GM18870 (cell line): ENCODE data around the gene ABCC1.

Experiments used
- ATAC-seq: cut with Tn5 transposase; IDR thresholded peaks from one replicate; pipeline ENCODE4 v1.9.1; 2021; ENCODE audit warnings: moderate library complexity; ENCODE audit not compliant: unreplicated experiment

ABCC1 gene

DNA sequence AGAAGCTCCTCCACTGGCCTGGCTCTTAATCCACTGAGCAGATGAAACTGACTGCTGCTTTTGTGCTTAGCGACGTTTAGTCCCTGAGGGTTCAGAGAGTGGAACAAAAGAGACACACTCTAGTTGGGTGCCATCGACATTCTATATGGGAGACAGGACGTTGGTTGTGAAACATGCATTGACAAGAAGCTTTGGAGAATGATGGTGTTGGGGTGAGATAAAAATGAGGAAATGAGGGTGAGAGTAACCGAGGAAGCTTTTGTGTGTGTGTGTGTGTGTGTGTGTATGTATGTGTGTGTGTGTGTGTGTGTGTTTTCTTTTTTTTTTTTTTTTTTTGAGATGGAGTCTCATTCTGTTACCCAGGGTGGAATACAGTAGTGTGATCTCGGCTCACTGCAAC, 89.5 kb downstream of the ABCC1 start:
- no peak for ATAC-seq

DNA sequence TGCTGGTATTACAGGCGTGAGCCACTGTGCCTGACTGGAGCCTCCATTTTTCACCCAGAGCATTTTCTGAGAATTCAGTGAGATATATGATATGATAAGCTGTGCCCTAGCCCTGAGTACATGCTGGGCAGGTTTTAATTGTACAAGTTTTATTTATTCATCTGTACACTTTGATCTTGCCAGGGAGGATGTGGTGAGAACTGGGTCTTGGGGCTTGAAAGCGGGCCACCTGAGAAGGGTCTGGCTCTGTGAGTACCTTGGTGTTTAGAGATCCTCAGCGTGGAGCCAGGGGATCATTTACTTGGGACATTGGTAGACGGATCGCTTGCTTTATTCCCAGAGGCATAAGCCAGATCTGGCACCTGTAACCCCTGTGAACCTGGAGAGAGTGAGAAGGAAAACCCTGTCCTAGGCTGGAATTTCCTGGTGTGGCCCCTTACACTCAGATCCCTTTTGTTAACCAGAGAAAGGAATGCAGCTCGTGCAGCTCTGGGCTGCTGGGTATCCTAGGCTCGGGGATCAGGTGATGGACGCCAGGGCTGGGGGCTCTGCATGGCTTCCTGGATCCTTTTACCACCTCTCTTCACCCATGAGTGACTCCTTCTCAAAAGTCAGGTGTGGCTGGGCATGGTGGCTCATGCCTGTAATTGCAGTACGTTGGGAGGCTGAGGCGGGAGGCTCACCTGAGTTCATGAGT, 91.9 kb downstream of the ABCC1 start:
- ATAC-seq: no peak

DNA sequence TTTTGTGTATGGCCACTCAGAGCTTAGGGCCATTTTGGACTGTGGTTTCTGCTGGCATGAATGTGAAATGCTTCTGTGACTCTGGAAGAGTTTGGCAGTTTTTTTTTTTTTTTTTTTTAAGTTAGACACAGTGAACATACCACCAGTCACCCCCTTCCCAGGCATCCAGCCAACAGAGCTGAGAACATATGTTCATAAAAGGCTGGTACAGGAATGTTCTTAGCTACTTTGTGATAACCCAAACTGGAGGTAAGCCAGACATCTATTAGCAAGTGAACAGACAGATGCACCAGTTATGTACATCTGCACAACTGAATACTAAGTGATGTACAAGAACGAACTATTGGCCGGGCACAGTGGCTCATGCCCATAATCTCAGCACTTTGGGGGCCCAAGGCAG, 92.7 kb downstream of the ABCC1 start:
- no peak for ATAC-seq

DNA sequence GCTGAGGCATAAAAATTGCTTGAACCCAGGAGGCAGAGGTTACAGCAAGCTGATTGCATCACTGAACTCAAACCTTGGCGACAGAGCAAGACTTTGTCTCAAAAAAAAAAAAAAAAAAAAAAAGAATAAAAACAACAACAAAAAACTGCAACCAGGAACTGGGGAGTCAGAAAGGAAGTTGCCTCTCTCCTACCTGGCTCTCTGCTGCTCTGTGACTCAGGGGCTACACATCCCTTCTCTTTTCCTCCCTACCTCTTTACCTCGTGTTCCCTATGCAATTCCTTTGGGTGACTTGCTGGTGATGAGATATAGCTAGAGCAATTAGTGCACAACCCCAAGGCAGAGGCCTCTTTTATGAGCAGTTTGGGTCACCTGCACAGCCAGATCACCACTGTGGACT, 95.9 kb downstream of the ABCC1 start:
- ATAC-seq: no peak

DNA sequence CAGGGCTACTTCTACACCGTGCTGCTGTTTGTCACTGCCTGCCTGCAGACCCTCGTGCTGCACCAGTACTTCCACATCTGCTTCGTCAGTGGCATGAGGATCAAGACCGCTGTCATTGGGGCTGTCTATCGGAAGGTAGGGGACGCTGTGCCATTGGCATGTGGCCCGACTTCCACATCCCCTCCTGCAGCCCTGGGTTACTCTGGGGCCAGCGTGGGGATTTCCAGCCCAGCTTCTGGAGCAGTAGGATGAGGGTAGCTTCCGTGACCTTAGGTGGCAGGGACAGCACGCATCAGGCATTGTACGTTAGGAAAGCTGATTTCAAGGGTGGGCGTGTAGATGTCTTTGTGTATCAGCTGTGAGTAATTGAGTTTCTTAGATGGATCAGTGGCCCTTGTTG, 96.5 kb downstream of the ABCC1 start:
- ATAC-seq: no peak

DNA sequence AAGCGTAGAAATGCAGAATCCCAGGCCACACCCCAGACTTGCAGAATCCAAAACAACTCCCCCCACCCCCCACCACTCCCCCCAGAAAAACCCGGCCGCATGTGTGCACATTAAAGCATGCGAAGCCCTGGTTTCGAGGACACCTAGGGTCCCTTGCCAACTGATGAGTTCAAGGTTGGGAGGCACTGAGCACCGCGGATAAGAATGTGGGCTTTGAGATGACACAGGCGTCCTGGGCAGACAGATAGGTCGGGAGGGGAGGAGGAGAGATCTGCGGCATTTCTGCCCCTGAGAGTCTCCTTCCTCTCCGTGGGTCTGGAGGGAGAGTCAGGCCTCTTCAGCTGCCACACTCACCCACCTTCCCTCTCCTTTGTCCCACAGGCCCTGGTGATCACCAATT, 98.3 kb downstream of the ABCC1 start:
- no peak for ATAC-seq

DNA sequence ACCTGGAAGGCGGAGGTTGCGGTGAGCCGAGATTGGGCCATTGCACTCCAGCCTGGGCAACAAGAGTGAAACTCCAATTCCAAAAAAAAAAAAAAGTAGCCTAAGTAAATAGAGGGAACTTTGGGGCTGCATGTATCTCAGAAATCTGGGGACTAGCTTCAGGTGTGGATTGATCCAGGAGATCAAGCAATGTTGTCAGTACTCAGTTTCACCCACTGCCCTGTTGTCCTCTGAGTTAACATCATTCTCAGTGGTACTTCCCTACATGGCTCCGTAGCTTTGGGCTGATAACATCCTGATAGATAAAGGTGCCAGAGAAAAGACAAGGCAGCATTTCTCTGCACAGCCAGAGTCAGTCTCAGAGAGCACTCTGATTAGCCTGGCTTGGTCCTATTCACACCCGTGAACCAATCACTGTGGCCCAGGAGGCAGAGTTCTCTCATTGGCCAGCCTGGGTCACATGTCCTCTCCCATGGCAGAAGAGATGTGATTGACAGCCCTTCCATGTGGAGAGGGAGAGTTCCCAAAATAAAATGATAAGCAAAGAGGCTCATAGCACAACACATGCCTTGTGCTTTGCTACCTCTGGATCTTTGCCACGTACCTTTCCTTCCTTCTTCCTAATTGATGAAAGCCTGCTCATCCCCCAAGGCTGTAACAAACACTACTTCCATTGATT, 99.6 kb downstream of the ABCC1 start:
- ATAC-seq: no peak

DNA sequence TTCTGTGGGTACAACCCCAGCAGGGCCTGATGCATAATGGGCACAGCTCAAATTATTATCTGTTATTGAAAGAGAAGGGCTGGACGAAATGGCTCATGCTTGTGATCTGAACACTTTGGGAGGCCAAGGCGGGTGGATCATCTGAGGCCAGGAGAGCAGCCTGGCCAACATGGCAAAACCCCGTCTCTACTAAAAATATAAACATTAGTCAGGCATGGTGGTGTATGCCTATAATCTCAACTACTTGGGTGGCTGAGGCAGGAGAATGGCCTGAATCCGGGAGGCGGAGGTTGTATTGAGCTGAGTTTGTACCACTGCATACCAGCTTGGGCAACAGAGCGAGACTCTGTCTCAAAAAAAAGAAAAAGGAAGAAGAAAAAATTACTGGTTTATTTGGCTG, 100.7 kb downstream of the ABCC1 start:
- no peak for ATAC-seq

DNA sequence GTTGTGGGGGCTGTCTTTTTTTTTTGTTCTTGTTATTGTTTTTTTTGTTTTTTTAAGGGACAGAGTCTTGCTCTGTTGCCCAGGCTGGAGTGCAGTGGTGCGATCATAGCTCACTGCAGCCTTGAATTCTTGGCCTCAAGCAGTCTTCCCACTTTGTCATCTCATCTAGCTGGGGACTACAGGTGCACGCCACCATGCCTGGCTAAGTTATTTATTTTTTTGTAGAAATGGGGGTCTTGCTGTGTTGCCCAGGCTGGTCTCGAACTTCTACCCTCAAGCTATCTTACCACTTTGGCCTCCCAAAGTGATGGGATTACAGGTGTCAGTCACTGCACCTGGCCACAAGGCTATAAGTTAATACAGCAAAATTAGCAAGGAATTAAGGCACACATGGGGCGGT, 101.7 kb downstream of the ABCC1 start:
- ATAC-seq: no peak

DNA sequence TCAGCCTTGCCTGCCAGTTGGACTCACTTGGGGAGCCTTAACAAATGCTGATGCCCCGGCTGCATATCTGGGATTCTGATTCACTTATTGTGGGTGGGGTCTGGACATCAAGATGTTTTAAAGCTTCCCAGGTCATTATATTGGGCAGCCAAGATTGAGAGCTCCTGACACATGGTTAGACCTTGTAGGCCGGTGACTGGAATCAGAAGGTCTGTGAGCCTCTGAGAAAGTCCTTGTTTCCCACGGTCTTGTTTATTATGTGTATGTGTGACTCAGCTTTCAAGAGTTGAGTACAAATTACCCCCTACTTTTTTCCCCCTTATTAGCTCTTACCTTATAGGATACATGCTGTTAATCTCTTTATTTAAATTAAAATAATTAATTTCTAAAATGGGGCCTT, 103.5 kb downstream of the ABCC1 start:
- no peak for ATAC-seq

DNA sequence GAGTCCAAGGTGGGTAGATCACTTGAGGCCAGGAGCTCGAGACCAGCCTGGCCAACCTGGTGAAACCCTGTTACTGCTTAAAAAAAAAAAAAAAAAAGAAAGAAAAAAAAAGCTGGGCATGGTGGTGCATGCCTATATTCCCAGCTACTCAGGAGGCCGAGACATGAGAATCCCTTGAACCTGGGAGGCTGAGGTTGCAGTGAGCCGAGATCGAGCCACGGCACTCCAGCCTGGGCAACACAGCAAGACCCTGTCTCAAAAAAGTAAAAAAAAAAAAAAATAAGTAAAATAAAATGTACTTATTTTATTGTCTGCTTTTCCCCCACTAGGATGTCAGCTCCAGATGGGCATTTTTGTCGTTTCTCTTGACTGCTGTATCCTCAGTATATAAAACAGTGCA, 107.7 kb downstream of the ABCC1 start:
- ATAC-seq: no peak

DNA sequence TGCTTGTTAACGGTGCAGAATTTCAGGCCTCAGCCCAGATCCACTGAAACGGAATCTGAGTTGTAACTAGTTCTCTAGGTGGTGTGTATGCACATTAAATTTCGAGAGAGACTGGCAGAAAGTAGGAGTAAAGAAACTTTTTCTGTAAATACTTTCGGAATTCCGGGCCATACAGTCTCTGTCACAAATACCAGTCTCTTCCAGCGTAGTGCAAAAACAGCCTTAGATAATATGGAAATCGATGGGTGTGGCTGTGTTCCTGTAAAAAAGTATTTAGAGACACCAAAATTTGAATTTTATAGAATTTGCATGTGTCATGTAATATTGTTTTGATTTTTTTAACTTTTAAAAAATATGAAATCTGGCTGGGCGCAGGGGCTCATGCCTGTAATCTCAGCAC, 109.7 kb downstream of the ABCC1 start:
- ATAC-seq: no peak

DNA sequence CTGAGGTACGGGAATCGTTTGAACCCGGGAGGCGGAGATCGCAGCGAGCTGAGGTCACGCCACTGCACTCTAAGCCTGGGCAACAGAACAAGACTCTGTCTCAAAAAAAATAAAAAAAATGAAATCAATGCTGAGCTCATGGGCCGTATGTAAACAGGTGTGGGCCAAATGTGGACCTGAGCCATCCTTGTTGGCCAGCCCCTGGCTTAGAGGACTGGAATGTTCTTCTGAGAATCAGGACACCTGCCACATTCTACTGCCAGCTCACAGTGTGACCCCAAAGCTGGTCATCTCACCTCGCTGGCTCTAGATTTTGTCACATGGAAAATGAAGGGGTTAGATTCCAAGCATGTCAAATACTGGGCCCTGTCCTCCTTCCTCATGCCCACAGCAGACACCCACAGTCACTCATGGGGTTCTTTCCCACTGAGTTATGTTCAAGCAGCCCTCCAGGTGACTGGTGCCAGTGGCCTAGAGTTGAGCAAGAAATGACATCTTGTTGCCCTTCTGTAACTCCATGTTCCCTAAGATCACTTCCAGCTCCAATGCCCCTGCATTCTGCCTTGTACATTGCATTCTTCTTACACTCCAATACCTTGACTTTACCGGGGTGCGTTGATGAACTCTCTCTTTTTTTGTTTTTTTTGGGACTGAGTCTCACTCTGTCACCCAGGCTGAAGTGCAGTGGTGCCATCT, 110.6 kb downstream of the ABCC1 start:
- no peak for ATAC-seq

DNA sequence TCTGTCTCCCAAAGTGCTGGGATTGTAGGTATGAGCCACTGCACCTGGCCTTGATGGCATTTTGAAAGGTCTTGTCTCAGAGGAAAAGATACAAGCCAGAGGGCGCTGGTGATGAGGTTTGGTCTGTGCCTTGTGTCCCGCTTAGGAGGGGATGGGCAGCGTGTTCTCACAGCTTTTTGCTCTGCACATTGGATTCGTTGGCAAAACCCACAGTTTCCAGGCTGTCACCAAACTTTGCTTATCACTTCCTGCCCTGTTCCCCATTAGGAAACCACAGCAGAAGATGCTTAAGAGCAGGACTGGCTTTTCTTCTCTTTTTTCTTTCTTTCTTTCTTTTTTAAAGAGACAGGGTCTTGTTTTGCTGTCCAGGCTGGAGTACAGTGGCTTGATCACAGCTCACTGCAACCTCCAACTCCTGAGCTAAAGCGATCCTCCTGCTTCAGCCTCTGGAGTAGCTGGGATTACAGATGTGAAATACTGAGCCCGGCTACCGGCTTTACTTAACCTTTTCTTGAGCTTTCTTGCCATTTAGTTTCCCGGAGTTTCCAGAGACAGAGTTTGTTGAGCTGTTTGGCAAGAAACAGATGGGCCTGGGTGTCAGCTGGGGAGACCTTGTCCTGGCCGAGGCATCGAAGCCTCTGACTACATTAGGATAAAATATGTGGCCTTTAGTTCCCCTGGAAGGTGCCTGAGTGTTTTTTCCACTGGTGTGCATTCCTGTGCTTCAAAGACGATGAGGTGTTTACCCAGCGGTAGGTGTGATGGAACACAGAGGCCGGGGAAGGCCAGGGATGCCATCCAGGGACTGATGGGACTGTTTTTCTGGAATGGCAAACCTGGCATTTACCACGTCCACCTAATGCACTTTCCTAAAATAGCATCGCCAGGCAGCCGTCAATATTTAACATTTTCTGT, 112.9 kb downstream of the ABCC1 start:
- ATAC-seq: no peak

DNA sequence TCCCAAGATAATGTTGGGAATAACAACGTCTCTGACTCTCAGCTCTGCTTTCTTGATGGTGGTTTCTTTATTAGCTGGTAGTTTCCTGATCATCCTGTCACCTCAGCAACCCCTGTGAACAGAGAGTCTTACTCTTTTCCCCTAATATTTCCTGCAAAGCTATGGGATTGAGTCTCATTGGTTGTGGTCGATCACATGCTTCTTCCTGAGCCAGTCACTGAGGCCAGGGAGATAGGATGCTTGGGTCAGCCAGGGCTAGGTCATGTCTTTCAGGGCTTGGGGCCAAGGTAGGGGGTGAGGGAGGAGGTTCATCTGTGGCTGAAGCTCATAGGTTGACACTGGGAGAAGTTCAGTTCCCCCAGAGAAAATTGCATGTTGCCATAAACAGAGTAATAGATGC, 114.3 kb downstream of the ABCC1 start:
- ATAC-seq: no peak

DNA sequence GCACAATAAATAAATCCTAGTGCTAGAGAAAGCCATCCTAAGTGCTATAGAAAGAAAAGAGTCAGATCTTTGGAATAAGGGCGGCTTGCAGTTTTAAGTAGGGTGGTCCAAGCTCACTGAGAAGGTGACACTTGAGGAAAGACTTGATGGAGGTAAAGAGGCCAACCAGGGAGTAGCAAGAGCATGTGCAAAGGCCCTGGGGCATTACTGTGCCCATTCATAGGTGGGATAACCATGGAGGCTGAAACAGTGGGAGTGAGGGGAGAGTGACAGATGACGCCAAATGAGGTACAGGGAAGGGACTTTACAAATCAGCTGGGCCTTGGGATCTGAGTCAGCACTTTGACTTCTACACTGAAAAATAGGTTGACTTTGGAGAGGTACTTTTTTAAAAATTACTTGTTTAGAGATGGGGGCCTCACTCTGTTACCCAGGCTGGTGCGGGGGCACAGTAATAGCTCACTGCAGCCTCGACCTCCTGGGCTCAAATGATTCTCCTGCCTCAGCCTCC, 115.5 kb downstream of the ABCC1 start:
- ATAC-seq: no peak

DNA sequence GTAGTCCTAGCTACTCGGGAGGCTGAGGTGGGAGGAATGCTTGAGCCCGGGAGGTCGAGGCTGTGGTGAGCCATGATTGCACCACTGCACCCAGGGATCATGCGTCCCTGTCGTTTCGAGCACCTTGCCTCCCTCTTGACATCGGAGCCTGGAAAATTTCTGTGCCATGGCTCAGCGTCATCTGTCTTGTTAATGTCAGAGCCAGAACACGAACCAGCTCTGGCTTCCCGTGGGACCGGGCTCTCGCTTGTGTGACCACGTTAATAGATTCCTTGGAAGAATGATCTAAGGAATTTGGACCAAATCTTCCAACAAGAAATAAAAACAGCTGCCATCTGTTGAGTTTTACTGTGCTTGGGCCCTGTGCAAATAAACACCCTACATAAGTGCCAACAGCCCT, 117.7 kb downstream of the ABCC1 start:
- no peak for ATAC-seq

DNA sequence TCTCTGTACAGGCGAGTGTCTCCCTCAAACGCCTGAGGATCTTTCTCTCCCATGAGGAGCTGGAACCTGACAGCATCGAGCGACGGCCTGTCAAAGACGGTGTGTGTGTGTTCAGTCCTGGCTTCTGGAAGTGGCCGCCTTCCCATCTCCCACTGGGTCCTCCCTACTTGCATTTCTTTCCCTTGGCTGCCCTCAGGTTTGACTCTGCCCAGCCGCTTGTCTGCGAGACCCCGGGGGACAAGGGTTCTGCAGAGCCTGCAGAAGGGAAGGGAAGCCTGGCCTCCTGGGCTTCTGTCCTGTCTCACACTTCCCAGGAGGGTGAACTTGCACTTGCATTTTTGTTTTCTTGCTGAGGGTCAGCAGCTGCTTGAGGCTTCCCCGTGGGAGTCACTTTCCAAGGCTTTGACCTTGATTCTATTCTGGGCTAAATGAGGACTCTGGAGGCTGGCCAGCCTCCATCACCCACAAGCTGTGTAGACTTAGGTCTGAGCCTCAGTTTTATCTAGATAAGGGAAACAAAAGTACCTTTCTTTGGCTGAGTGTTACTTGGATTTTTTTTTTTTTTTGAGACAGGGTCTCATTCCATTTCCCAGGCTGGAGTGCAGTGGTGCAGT, 122.3 kb downstream of the ABCC1 start:
- no peak for ATAC-seq

DNA sequence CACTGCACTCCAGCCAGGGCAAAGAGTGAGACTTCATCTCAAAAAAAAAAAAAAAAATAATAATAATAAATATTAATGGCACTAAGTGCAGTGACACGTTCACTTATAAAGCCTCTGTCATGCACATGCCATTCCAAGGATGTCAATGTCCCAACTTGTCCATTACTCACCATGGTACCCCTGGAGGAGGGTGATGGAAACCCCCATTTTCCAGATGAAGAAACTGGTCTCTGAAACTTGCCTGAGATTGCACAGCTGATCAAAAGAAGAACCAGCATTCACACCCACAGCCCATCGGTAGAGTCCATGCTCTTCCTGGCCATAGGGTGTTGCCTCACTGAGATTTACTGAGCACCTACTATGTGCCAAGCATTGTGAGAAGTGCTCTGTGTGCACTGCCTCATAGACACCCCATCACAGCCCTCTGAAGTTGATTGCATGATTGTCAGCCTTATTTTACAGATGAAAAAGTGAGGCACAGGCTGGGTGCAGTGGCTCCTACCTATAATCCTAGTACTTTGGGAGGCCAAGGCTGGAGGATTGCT, 123.7 kb downstream of the ABCC1 start:
- ATAC-seq: no peak
